SK-N-SH (cell line): ENCODE measurements around the gene ADAMTS2. TPM values are rescaled to one million over a fixed set of nuclear protein-coding genes. Genes with fewer than 3 reads are reported as not detected.

Experiments used
- CTCF ChIA-PET: fragments of 300-600, 350-600 bp; formaldehyde crosslinking; extraction: SDS; loops from one replicate; lab custom pipeline; 2021; lab: Yijun Ruan, JAX
- POLR2A ChIA-PET: fragments of 350-600 bp; sonication (Branson Sonifier 250); formaldehyde crosslinking; extraction: SDS; loops from one replicate; lab custom pipeline; 2020; ENCODE audit warnings: antibody characterized with exemption, inconsistent platforms; lab: Yijun Ruan, JAX
- DNase-seq: peaks from one replicate; pipeline ENCODE4 v3.0.0; 2012
- H2AFZ ChIP-seq: fragments of 200-600 bp; sonication (generic); 2 replicates; pipeline ENCODE4 v1.8.1; 2016; ENCODE audit warnings: antibody characterized with exemption, mild to moderate bottlenecking, low read depth
- H3F3A ChIP-seq: fragments of 200-600 bp; sonication (generic); replicated peaks from 2 replicates; pipeline ENCODE3; 2016; ENCODE audit warnings: antibody characterized with exemption, mild to moderate bottlenecking; ENCODE audit not compliant: insufficient read depth
- H3K27ac ChIP-seq, 2 experiments: fragments of 200-500 bp in 1 of 2; fragments of 200-600 bp in 1 of 2; sonication (Bioruptor generic) in 1 of 2; sonication (generic), shearing (Covaris generic) in 1 of 2; 2 replicates each; pipeline versions ENCODE4 v1.5.1 to v1.6.1; 2014 to 2016; ENCODE audit warnings: low read depth in 2 of 2, inconsistent platforms in 1 of 2, low read length in 1 of 2, mild to moderate bottlenecking in 1 of 2, mixed read lengths in 1 of 2
- H3K27me3 ChIP-seq: fragments of 200-600 bp; sonication (generic), shearing (Covaris generic); 2 replicates; pipeline ENCODE4 v1.6.1; 2016; ENCODE audit warnings: mixed run types; ENCODE audit not compliant: insufficient read depth
- H3K36me3 ChIP-seq, 2 experiments: fragments of 200-500 bp in 1 of 2; fragments of 200-600 bp in 1 of 2; sonication (Bioruptor generic) in 1 of 2; sonication (generic) in 1 of 2; replicated peaks in 1 of 2; 2 replicates each; pipeline versions ENCODE3 to v1.5.1; 2014 to 2016; ENCODE audit warnings: low read length in 1 of 2, mild to moderate bottlenecking in 1 of 2; ENCODE audit not compliant: insufficient read depth in 2 of 2, control insufficient read depth in 1 of 2
- H3K4me1 ChIP-seq, 2 experiments: fragments of 200-500 bp in 1 of 2; fragments of 200-600 bp in 1 of 2; sonication (Bioruptor generic) in 1 of 2; sonication (generic), shearing (Covaris generic) in 1 of 2; 2 replicates each; pipeline versions ENCODE4 v1.5.1 to v1.6.1; 2014 to 2016; ENCODE audit warnings: low read depth in 1 of 2, low read length in 1 of 2, mixed run types in 1 of 2; ENCODE audit not compliant: insufficient read depth in 2 of 2, control insufficient read depth in 1 of 2
- H3K4me2 ChIP-seq: fragments of 200-600 bp; sonication (generic), shearing (Covaris generic); 2 replicates; pipeline ENCODE4 v1.6.1; 2017; ENCODE audit warnings: mixed run types
- H3K4me3 ChIP-seq, 2 experiments: fragments of 200-500 bp in 1 of 2; fragments of 200-600 bp in 1 of 2; sonication (Bioruptor generic) in 1 of 2; sonication (generic), shearing (Covaris generic) in 1 of 2; 2 replicates each; pipeline versions ENCODE4 v1.5.1 to v1.8.1; 2014 to 2016; ENCODE audit warnings: low read depth in 2 of 2, inconsistent platforms in 1 of 2, low read length in 1 of 2, mild to moderate bottlenecking in 1 of 2, mixed read lengths in 1 of 2, moderate library complexity in 1 of 2
- H3K79me2 ChIP-seq: fragments of 200-600 bp; sonication (generic); 2 replicates; pipeline ENCODE4 v1.8.1; 2017; ENCODE audit warnings: mild to moderate bottlenecking; ENCODE audit not compliant: insufficient read depth
- H3K9ac ChIP-seq: fragments of 200-600 bp; sonication (generic); 2 replicates; pipeline ENCODE4 v1.6.1; 2017; ENCODE audit warnings: mixed run types
- H3K9me2 ChIP-seq: fragments of 200-600 bp; sonication (generic); 2 replicates; pipeline ENCODE4 v1.6.1; 2017; ENCODE audit warnings: mixed run types
- H3K9me3 ChIP-seq: fragments of 200-600 bp; sonication (generic); 2 replicates; pipeline ENCODE4 v1.6.1; 2017; ENCODE audit warnings: mixed run types, mild to moderate bottlenecking, moderate library complexity
- H4K20me1 ChIP-seq: fragments of 200-600 bp; sonication (generic); 2 replicates; pipeline ENCODE4 v1.6.1; 2017; ENCODE audit warnings: mild to moderate bottlenecking, mixed run types; ENCODE audit not compliant: insufficient read depth
- ELF1 ChIP-seq: IDR thresholded peaks from 2 replicates; pipeline ENCODE4 v1.4.0; 2012
- FOXJ3 ChIP-seq: sonication (generic); formaldehyde crosslinking; IDR thresholded peaks from 2 replicates; pipeline ENCODE4 v1.5.1; 2020; ENCODE audit warnings: mild to moderate bottlenecking, missing genetic modification reagents
- FOXM1 ChIP-seq: IDR thresholded peaks from 2 replicates; pipeline ENCODE4 v1.4.0; 2012; ENCODE audit warnings: low read depth, mild to moderate bottlenecking
- GABPA ChIP-seq: IDR thresholded peaks from 2 replicates; pipeline ENCODE4 v1.4.0; 2012; ENCODE audit warnings: low read depth, mild to moderate bottlenecking
- GATA2 ChIP-seq: sonication (generic); formaldehyde crosslinking; IDR thresholded peaks from 2 replicates; pipeline ENCODE4 v1.5.0; 2020; ENCODE audit warnings: mild to moderate bottlenecking, missing genetic modification reagents
- MXI1 ChIP-seq: IDR thresholded peaks from 2 replicates; pipeline ENCODE4 v1.6.1; 2012; ENCODE audit warnings: mild to moderate bottlenecking, low read depth, low read length, improper control_type of control experiment
- NRF1 ChIP-seq: IDR thresholded peaks from 2 replicates; pipeline ENCODE4 v1.6.1; 2012; ENCODE audit warnings: low read depth, mild to moderate bottlenecking, low read length
- RAD21 ChIP-seq: IDR thresholded peaks from 2 replicates; pipeline ENCODE4 v1.6.1; 2012; ENCODE audit warnings: mild to moderate bottlenecking, low read length
- RFX5 ChIP-seq: IDR thresholded peaks from 2 replicates; pipeline ENCODE4 v1.6.1; 2012; ENCODE audit warnings: mild to moderate bottlenecking, improper control_type of control experiment, low read length
- RXRA ChIP-seq: IDR thresholded peaks from 2 replicates; pipeline ENCODE4 v1.4.0; 2012; ENCODE audit warnings: low read depth, mild to moderate bottlenecking, borderline replicate concordance
- TEAD4 ChIP-seq: IDR thresholded peaks from 2 replicates; pipeline ENCODE4 v1.4.0; 2012; ENCODE audit warnings: mild to moderate bottlenecking, borderline replicate concordance; ENCODE audit not compliant: insufficient read depth
- YY1 ChIP-seq: IDR thresholded peaks from 2 replicates; pipeline ENCODE4 v1.4.0; 2012; ENCODE audit warnings: low read depth, mild to moderate bottlenecking
- WGBS: methylation state at CpG from one replicate; pipeline ENCODE4 v1.1.6; 2017; ENCODE audit warnings: low lambda C conversion rate; 5-methylcytosine and 5-hydroxymethylcytosine counted together
- polyA plus RNA-seq, 3 experiments: library from polyadenylated mRNA; depleted of rRNA; stranded (reverse); fragments of >200 nt; gene quantifications; 2 replicates each; pipeline ENCODE4 v1.2.3, GENCODE V29; 2012
- TF ChIP-seq, protein P1 (sequence below): IDR thresholded peaks from 2 replicates; pipeline ENCODE4 v1.4.0; 2012; ENCODE audit warnings: low read depth

ADAMTS2 gene
- polyA plus RNA-seq, 1 of the 3 experiments (the other 2 are of a cell fraction), result 0.12 TPM

DNA sequence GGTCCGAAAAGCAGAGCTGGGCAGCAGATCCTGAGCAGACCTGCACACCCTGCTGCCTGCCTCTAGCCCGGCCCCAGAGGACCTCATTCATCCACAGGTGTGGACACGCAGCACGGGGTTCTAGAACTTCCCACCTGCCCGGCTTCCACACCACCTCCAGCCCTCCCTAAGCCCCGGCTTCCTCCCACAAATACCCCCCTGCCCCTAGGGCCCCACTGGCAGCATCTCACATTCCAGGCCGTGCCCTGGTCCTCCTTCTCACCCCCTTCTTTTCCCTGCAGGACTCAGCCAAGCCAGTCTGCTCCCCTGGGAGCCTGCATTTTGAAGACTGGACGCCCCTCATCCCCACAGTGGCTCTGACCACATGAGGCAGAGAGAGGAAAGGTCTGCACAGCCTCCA is 138.9 kb downstream of the ADAMTS2 start:
- WGBS, result 38% methylated on average over 7 of the region's 8 CpGs
- no peak overlapping the region for H3K27ac ChIP-seq
- no peak overlapping the region for H3K4me3 ChIP-seq
- H3K9me3 ChIP-seq, result no peaks in the 10 kb centered on the region
- no peak overlapping the region for H3K9ac ChIP-seq
- H3F3A ChIP-seq, result no peaks in the 10 kb centered on the region
- no peaks in the 10 kb centered on the region for H3K36me3 ChIP-seq
- POLR2A ChIA-PET, result no interaction called here
- no peak overlapping the region for H2AFZ ChIP-seq
- no peak for DNase-seq
- no peaks in the 10 kb centered on the region for H3K9me2 ChIP-seq
- no peaks in the 10 kb centered on the region for H4K20me1 ChIP-seq
- peaks cover 0 to 18% of the 10 kb centered on the region in 2 experiments; a peak in 1 of 4 replicates for H3K4me1 ChIP-seq
- CTCF ChIA-PET, result interaction anchor here (1.1 kb wide), 1 partner anchor 39 kb away, joined by 4 read pairs; no protein-coding TSS in a partner anchor
- H3K79me2 ChIP-seq, result no peaks in the 10 kb centered on the region
- H3K27me3 ChIP-seq, result no peaks in the 10 kb centered on the region
- TF ChIP-seq TEAD4, result no peak
- TF ChIP-seq ELF1, result no peak
- TF ChIP-seq GABPA, result no peak
- TF ChIP-seq NRF1, result no peak
- no peak for TF ChIP-seq FOXM1
- no peak for TF ChIP-seq RXRA
- H3K4me2 ChIP-seq, result no peak overlapping the region

DNA sequence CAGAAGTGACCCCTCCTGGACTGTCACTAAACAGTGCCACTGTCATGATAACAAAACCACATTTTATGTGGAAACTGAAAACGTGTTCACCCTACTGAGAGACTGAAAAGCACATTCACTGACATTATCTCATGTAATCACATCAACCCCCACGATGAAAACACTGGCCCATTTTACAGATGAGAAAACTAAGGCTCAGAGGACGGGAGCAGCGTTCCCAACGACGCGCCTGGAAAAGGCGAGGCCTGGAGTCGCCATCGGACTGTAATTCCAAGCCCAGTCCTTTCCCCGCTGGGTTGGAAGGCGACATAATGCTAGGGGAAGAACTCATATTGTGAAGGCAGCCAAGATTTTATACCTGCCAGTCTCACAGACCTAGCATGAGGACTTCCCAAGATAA is 140.0 kb downstream of the ADAMTS2 start:
- no peaks in the 10 kb centered on the region for H3K79me2 ChIP-seq
- 0 out of 2 replicates have a peak, but pooled peaks cover 4% of the 10 kb centered on the region for H3K9me3 ChIP-seq
- TF ChIP-seq MXI1 (no peak), RAD21 (no peak), GATA2 (no peak), RFX5 (no peak)
- TF ChIP-seq, protein P1, sequence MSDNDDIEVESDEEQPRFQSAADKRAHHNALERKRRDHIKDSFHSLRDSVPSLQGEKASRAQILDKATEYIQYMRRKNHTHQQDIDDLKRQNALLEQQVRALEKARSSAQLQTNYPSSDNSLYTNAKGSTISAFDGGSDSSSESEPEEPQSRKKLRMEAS, result no peak
- peaks cover 0 to 11% of the 10 kb centered on the region in 2 experiments; a peak in 1 of 4 replicates for H3K4me1 ChIP-seq
- 69% methylated on average over 12 of the region's 12 CpGs for WGBS
- no peaks in the 10 kb centered on the region for H4K20me1 ChIP-seq
- H3K27ac ChIP-seq, result no peak overlapping the region
- no peaks in the 10 kb centered on the region for H3K9me2 ChIP-seq
- no peak overlapping the region for H2AFZ ChIP-seq
- H3K4me3 ChIP-seq, result no peak overlapping the region
- no peak for DNase-seq
- H3K4me2 ChIP-seq, result no peak overlapping the region
- POLR2A ChIA-PET, result no interaction called here
- H3F3A ChIP-seq, result no peaks in the 10 kb centered on the region
- CTCF ChIA-PET, result no interaction called here
- H3K9ac ChIP-seq, result no peak overlapping the region
- H3K36me3 ChIP-seq, result no peaks in the 10 kb centered on the region
- no peaks in the 10 kb centered on the region for H3K27me3 ChIP-seq

DNA sequence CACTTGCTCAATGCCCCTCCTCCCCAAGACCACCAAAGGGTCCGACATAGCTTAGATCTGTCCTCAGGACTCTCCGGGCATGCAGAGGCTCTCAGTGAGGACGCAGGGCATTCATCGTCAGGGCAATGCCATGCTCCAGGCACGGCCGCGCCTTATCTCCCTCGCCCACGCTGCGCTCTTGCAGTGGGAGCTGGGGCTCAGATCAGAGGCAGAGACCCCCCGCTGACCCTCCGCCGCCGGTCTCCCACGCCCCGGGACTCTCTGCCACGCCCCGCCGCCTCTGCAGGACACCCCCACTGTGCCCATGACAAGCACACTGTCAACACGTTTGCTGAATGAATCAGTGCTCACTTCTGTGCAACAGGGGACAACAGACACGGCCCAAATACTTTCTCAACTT is 140.7 kb downstream of the ADAMTS2 start:
- H3K27ac ChIP-seq, result no peak overlapping the region; a peak in 1 of 4 replicates
- no peak overlapping the region for H3K4me2 ChIP-seq
- no peak overlapping the region for H2AFZ ChIP-seq
- 74% methylated on average over 19 of the region's 21 CpGs for WGBS
- TF ChIP-seq, protein P1, result no peak
- no peak for TF ChIP-seq FOXJ3
- TF ChIP-seq GATA2, result no peak
- TF ChIP-seq YY1, result no peak
- TF ChIP-seq, all 33 proteins: peak for 0
- Histone ChIP-seq H4K20me1 (no peaks in the 10 kb centered on the region), H3K27me3 (no peaks in the 10 kb centered on the region), H3K9me2 (no peaks in the 10 kb centered on the region), H3K9ac (no peak overlapping the region), H3K36me3 (no peaks in the 10 kb centered on the region), H3K4me1 (peaks cover 0 to 10% of the 10 kb centered on the region in 2 experiments; a peak in 1 of 4 replicates), H3F3A (no peaks in the 10 kb centered on the region), H3K9me3 (0 out of 2 replicates have a peak, but pooled peaks cover 4% of the 10 kb centered on the region), H3K79me2 (no peaks in the 10 kb centered on the region), H3K4me3 (no peak overlapping the region)
- POLR2A ChIA-PET, result no interaction called here
- no peak for DNase-seq
- CTCF ChIA-PET, result interaction anchor here (0.9 kb wide), 1 partner anchor 37 kb away, joined by 3 read pairs; no protein-coding TSS in a partner anchor
